HT-29 (cell line): ENCODE data around the gene DCHS2. TPM values are rescaled to one million over a fixed set of nuclear protein-coding genes. Genes with fewer than 3 reads are reported as not detected.

ENCODE experiments used
- DNase-seq: peaks from one replicate; pipeline ENCODE4 v3.0.0-alpha.2; 2015; ENCODE audit warnings: low spot score
- total RNA-seq: library from RNA; depleted of rRNA; stranded (reverse); fragments of >200 nt; shearing (Covaris generic); gene quantifications from 2 replicates; pipeline ENCODE4 v1.2.3, GENCODE V29; 2014

DCHS2 gene
- total RNA-seq, 1 experiment from 2014 or later: not detected

GRCh38 chr4:154450966-154451365, 40.6 kb downstream of the DCHS2 start:
- no peak for DNase-seq

DNA sequence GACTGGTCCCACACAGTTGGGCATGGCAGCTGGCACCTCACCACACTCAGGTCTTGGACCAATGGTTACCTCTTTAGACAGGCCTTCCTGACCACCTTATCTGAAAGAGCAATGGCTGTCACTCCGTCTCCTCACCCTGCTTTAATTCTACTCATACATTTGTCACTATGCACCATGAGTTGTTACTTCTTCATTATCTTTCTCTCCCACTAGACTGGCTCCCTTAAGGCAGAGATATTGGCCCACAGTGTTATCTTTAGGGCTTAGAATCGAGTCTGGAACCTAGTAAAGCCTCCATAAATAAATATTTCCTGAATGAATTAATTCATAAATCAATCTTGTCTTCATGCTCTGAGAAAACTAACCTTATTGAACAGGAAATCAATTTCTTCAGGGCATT, 46.6 kb downstream of the DCHS2 start:
- DNase-seq: no peak

DNA sequence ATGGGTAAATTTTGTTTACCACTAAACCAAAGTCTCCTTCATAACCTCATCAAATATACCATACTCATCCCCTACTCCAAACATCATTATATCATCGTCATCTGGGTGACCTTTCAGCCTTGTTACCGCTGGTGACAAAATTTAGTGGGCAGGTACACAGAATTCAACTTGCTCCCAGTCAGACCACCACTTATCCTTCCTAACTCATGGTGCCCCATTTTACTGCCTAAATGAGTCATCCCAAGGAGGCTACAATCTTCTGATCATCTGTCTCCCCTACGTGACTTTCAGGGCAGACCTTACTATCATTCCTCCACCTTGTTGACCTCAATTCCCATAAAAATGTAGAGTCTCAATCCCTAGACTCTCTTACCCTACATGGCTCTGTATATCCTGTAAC, 49.6 kb downstream of the DCHS2 start:
- no peak for DNase-seq

- DNase-seq: no peak
Measured at GRCh38 chr4:154441124-154441523, 50.5 kb downstream of the DCHS2 start.

DNA sequence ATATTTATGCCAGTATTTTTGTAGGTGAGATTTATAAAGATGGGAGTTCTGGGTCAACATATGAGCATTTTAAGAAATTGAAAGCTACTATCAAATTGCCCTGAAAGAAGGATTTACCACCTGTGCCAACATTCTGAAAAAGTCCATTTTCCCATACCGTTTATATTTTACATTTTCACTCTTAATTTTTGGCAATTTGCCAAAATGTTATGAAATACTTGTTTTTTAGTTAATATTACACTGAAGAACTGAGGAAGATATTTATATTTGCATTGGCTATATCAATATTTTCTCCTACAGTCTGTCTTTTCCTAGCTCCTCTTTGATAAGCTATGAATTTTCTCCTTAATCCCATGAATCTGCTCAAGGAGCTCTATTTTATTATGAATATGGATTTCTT, 52.4 kb downstream of the DCHS2 start:
- no peak for DNase-seq

DNA sequence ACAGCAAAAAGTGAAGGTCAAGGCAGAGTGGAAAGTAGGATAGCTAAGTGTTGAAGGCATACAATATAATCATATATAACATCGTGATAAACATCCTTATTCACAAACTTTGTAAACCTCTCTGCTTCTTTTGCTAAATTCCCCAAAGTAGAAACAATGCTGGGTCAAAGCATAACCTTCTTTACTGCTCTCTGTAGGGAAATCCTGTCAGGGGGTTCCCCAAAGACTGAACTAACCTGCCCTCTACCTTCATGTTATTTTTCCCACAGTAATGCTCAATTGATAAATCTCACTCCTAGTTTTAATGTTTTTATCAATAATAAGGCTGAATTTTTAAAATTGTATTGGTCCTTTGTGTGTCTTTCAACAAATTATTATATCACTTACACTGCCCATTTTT, 55.7 kb downstream of the DCHS2 start:
- no peak for DNase-seq

GRCh38 chr4:154433543-154433942, 58.1 kb downstream of the DCHS2 start:
- no peak for DNase-seq

GRCh38 chr4:154429176-154429575, 62.4 kb downstream of the DCHS2 start:
- DNase-seq: no peak

GRCh38 chr4:154427149-154427548, 64.5 kb downstream of the DCHS2 start:
- DNase-seq: no peak

GRCh38 chr4:154425514-154425913, 66.1 kb downstream of the DCHS2 start:
- no peak for DNase-seq

DNA sequence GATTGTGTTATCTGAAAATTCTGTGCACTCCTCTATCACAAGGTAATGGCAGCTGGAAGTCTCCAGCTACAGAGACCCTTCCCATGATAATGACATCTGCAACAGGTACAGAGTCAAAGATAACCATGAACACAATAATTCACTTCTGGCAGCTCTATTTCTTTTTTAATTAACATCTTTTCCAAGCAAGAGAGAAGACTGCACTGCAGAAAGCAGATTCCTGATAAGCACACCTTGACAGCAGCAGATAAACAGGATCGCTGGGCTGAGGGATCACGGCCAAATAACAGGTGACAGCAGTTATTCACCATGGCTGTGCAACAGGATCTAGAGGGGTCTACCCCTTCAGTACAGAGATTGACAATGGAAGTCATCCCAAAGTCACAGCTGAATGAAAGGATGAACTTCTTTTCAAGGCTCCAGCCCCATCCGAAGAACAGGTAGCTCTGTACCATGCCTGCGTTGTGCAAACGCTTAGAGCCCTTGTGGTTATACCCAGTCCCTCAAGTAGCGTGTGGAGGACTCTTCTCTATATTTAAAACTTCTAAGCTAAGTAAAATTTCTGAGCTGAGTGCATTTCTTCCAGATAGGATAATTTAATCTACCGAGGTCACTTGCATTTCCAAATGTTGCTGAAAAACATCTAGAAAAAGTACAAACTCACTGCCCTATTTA, 66.7 kb downstream of the DCHS2 start:
- no peak for DNase-seq

DNA sequence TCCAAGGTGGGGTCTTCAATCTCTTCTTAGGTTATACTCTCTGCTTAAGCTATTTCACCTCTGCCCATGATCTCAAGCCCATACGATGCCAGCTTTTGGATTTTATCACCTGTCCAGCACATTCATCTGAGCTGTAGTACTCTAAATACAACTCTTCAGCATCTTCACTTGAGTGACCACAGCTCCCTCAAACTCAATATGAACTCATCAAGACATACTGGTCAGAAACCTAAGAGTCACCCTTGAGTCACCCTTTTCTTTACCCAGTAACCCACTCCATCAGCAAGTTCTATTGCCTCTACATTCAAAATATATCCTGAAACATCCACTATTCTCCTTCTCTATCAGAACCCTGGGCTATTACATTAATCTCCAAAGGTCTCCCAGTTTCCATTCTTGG, 69.4 kb downstream of the DCHS2 start:
- no peak for DNase-seq

- no peak for DNase-seq
Measured at GRCh38 chr4:154421618-154422017, 70.0 kb downstream of the DCHS2 start.

DNA sequence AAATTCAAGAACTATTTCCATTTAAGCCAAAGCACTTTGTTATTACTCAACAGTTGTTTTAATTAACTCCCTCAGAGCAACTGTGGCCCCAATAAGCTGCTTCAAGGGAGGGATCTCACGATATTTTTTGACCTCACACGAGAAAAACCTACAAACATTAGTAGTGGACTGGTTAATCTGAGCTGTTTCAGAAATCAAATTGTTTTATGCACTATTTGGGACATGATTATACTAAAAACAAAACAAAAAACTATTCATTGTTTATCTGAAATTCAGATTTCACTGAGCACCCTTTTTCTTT, 74.3 kb downstream of the DCHS2 start:
- no peak for DNase-seq

GRCh38 chr4:154416190-154416547, 75.4 kb downstream of the DCHS2 start:
- DNase-seq: peak; percentile 16

DNA sequence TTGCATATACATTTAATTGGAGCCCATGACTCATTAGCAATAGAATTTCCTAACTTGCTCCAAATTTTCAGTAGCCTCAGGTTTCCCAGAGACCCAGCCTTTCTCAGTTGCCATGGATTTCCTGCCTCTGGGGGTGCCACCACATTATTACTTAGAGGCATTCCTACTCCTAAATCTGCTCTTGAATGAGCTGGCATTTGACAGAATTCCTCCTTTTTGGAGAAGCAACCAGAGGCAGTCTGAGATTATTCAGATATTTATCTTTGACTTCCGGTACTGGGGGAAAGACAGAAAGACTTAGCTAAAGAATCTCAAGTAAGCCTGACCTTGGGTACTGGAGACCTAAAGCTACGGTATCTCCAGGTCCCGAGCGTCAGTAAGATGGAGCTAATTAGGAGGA, 76.3 kb downstream of the DCHS2 start:
- no peak for DNase-seq

GRCh38 chr4:154414796-154415195, 76.8 kb downstream of the DCHS2 start:
- DNase-seq: no peak

- DNase-seq: no peak
Measured at GRCh38 chr4:154414371-154414770, 77.2 kb downstream of the DCHS2 start.

DNA sequence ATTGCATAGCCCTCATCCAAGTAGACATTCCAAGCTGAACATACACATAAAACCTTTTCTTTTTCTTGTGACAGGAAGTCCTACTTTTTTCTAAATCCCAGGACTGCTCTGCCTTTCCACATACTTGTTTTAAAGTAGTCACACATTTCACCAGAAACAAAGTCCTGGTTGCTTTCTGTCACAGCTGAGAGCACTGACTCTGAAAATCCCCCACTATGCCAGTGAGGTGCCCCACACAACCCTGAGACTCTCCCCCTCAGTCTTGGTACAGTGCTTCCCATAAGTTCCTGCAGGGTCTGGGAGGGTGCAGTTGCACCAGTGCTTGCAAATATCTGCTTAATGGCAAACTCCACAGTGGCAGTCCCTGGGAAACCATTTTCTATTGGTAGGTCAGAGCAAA, 84.2 kb downstream of the DCHS2 start:
- no peak for DNase-seq

DNA sequence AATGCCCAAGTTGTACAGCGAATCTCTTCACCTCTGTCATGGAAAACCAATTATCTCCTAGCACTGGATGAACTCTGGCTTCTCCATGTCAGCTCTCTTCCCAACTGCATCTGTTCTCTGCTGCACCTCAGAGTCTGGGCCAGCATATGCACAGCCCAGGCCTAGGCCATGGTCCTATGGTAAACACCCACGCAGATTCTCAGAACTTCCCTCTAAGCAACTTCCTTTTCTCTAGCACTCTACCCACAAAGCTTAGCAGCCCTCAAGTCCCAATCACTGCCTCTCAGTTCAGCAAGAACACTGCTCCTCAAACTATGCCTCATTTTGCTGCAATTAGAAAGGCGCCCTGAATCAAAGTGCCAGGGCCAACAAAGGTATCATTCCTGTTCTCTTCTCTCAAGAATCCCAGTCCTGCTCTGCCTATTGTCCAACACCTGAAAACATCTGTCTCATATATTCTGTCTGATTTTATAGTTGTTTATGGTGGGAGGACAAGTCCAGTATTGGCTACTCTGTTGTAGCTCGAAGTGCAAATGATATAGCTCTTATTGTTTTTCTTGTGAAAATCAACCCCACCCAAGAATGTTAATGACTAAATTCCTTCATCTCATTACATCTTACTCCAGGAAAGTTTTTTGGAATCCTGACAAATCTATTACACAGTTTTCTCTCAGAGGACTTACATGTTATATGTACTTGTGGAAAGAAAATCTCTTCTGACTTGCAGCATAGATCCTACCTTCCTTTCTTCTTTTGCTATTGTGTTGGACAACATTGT, 85.4 kb downstream of the DCHS2 start:
- no peak for DNase-seq

DNA sequence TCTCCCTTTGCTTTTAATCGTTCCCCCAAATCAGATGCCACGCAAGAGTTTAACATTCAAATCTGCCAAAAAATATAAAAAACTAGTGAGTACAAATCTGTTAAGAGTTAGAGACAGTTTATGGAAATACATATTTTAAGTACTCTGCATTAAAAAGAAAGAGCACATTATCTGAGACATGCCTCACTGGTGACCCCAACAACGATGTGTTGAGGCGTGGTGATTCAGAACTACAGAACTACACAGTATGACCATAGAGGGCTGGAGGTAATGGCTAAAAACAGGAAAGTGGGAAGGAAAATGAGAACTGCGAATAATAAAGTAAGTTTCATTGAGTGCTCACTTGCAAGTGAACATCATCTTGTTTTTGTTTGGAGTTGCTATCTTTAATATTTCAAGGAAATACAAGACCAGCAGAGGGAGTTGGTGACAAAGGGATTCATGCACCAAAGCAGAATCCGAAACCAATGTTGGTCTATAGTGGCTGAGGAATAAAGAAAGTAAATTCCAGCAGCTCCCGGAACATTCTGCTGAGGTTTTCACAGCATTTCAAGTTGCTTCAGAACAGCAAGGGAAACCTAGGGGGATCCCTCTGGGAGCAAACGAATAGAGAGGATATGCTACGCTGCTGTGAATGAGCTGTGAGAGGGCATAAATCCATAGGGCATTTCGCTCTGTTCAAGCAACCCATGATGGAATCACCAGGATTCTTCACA, 92.2 kb downstream of the DCHS2 start:
- DNase-seq: peak; percentile 36

- DNase-seq: no peak
Measured at GRCh38 chr4:154390324-154390723, 101.3 kb downstream of the DCHS2 start.

- DNase-seq: no peak
Measured at GRCh38 chr4:154389148-154389547, 102.5 kb downstream of the DCHS2 start.
